HepG2 (cell line): Measurements from ENCODE around the gene FAM131C. TPM values are rescaled to one million over a fixed set of nuclear protein-coding genes. Genes with fewer than 3 reads are reported as not detected.

Experiments
- E2F1 ChIP-seq: sonication (generic); formaldehyde crosslinking; IDR thresholded peaks from 2 replicates; pipeline ENCODE4 v1.5.0; 2020; ENCODE audit warnings: missing genetic modification reagents
- GATAD2A ChIP-seq: IDR thresholded peaks from 2 replicates; pipeline ENCODE4 v1.6.1; 2016
- GRHL1 ChIP-seq: sonication (generic); formaldehyde crosslinking; conservative IDR thresholded peaks from 2 replicates; pipeline ENCODE4 v1.8.0; 2022; ENCODE audit warnings: missing genetic modification reagents
- HCFC1 ChIP-seq: fragments of 150-350 bp; IDR thresholded peaks from 2 replicates; pipeline ENCODE4 v1.6.1; 2014; ENCODE audit warnings: low read depth, low read length
- KMT2B ChIP-seq: IDR thresholded peaks from 2 replicates; pipeline ENCODE4 v1.6.1; 2016; ENCODE audit warnings: missing genetic modification reagents, missing compliant biosample characterization
- NR2F1 ChIP-seq, 2 experiments: fragments of 450-650 bp in 1 of 2; formaldehyde crosslinking in 1 of 2; IDR thresholded peaks; 2 replicates each; pipeline versions ENCODE4 v1.5.0 to v1.6.1; 2016 to 2020; ENCODE audit warnings: mild to moderate bottlenecking in 1 of 2, missing compliant biosample characterization in 1 of 2, missing genetic modification reagents in 1 of 2, moderate library complexity in 1 of 2
- RXRB ChIP-seq: IDR thresholded peaks from 2 replicates; pipeline ENCODE4 v1.6.1; 2016; ENCODE audit warnings: borderline replicate concordance, missing genetic modification reagents, missing compliant biosample characterization
- SNAPC4 ChIP-seq: sonication (generic); formaldehyde crosslinking; IDR thresholded peaks from 2 replicates; pipeline ENCODE4 v1.4.0; 2020; ENCODE audit warnings: mild to moderate bottlenecking, missing genetic modification reagents
- TEAD3 ChIP-seq: optimal IDR thresholded peaks from 2 replicates; pipeline ENCODE3; 2016; ENCODE audit warnings: borderline replicate concordance
- ZBTB3 ChIP-seq: sonication (generic); formaldehyde crosslinking; IDR thresholded peaks from 2 replicates; pipeline ENCODE4 v1.4.0; 2020; ENCODE audit warnings: low read depth, mild to moderate bottlenecking, moderate library complexity, missing genetic modification reagents, borderline replicate concordance
- ZNF780A ChIP-seq: sonication (generic); formaldehyde crosslinking; IDR thresholded peaks from 2 replicates; pipeline ENCODE4 v1.8.0; 2022; ENCODE audit warnings: mild to moderate bottlenecking, missing genetic modification reagents, moderate library complexity
- polyA plus RNA-seq, 8 experiments: library from polyadenylated mRNA; depleted of rRNA in 3 of 8; stranded (reverse) in 7 of 8; unstranded in 1 of 8; fragments of >200 nt; fragmentation: Illumina TruSeq in 4 of 8; extraction: Trizol in 4 of 8; gene quantifications; 2 replicates each; pipeline versions ENCODE4 v1.2.1 to v1.2.3, GENCODE V29; 2011 to 2016; ENCODE audit warnings: low read depth in 4 of 8, missing spikeins in 1 of 8, mixed read lengths in 1 of 8; ENCODE audit not compliant: insufficient read depth in 1 of 8
- total RNA-seq, 5 experiments: library from RNA; depleted of rRNA; stranded (reverse); fragments of >200 nt; fragmentation: Illumina TruSeq; extraction: Trizol; gene quantifications; 2 replicates each; pipeline ENCODE4 v1.2.3, GENCODE V29; 2016; ENCODE audit warnings: low read depth in 1 of 5
- TF ChIP-seq, protein P1 (sequence below): sonication (generic); formaldehyde crosslinking; IDR thresholded peaks from 2 replicates; pipeline ENCODE4 v1.4.0; 2020; ENCODE audit warnings: missing genetic modification reagents
- TF ChIP-seq, protein P2 (sequence below): sonication (generic); formaldehyde crosslinking; IDR thresholded peaks from 2 replicates; pipeline ENCODE4 v1.5.0; 2020; ENCODE audit warnings: mild to moderate bottlenecking, missing genetic modification reagents
- TF ChIP-seq, protein P3 (sequence below): sonication (generic); formaldehyde crosslinking; IDR thresholded peaks from 2 replicates; pipeline ENCODE4 v1.5.1; 2020; ENCODE audit warnings: mild to moderate bottlenecking, moderate library complexity, missing genetic modification reagents

FAM131C gene
- total and polyA plus RNA-seq, 2 of the 13 experiments (the other 11 are each of a cell fraction or from before 2014, with no cell fraction given), result 0.07 TPM; not detected in 1

GRCh38 chr1:16067127-16067768, 6.2 kb downstream of the FAM131C start (continued):
- TF ChIP-seq, protein P1, sequence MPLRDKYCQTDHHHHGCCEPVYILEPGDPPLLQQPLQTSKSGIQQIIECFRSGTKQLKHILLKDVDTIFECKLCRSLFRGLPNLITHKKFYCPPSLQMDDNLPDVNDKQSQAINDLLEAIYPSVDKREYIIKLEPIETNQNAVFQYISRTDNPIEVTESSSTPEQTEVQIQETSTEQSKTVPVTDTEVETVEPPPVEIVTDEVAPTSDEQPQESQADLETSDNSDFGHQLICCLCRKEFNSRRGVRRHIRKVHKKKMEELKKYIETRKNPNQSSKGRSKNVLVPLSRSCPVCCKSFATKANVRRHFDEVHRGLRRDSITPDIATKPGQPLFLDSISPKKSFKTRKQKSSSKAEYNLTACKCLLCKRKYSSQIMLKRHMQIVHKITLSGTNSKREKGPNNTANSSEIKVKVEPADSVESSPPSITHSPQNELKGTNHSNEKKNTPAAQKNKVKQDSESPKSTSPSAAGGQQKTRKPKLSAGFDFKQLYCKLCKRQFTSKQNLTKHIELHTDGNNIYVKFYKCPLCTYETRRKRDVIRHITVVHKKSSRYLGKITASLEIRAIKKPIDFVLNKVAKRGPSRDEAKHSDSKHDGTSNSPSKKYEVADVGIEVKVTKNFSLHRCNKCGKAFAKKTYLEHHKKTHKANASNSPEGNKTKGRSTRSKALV, result no peak
- TF ChIP-seq RXRB (CRISPR knock-in tag), result no peak
- TF ChIP-seq, protein P2, sequence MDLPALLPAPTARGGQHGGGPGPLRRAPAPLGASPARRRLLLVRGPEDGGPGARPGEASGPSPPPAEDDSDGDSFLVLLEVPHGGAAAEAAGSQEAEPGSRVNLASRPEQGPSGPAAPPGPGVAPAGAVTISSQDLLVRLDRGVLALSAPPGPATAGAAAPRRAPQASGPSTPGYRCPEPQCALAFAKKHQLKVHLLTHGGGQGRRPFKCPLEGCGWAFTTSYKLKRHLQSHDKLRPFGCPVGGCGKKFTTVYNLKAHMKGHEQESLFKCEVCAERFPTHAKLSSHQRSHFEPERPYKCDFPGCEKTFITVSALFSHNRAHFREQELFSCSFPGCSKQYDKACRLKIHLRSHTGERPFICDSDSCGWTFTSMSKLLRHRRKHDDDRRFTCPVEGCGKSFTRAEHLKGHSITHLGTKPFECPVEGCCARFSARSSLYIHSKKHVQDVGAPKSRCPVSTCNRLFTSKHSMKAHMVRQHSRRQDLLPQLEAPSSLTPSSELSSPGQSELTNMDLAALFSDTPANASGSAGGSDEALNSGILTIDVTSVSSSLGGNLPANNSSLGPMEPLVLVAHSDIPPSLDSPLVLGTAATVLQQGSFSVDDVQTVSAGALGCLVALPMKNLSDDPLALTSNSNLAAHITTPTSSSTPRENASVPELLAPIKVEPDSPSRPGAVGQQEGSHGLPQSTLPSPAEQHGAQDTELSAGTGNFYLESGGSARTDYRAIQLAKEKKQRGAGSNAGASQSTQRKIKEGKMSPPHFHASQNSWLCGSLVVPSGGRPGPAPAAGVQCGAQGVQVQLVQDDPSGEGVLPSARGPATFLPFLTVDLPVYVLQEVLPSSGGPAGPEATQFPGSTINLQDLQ, result no peak
- no peak for TF ChIP-seq KMT2B (CRISPR knock-in tag)
- no peak for TF ChIP-seq SNAPC4 (CRISPR knock-in tag)
- TF ChIP-seq ZBTB3 (CRISPR knock-in tag), result no peak
- TF ChIP-seq NR2F1 (CRISPR knock-in tag; IDR thresholded peaks at IDR 0.05), result 0 out of 4 replicates have a peak, but pooled peaks of 1 of the 2 experiments have one; percentile 22
- no peak for TF ChIP-seq GATAD2A
- TF ChIP-seq GRHL1 (CRISPR knock-in tag), result no peak
- TF ChIP-seq HCFC1, result no peak
- no peak for TF ChIP-seq E2F1
- TF ChIP-seq, protein P3, sequence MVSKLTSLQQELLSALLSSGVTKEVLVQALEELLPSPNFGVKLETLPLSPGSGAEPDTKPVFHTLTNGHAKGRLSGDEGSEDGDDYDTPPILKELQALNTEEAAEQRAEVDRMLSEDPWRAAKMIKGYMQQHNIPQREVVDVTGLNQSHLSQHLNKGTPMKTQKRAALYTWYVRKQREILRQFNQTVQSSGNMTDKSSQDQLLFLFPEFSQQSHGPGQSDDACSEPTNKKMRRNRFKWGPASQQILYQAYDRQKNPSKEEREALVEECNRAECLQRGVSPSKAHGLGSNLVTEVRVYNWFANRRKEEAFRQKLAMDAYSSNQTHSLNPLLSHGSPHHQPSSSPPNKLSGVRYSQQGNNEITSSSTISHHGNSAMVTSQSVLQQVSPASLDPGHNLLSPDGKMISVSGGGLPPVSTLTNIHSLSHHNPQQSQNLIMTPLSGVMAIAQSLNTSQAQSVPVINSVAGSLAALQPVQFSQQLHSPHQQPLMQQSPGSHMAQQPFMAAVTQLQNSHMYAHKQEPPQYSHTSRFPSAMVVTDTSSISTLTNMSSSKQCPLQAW (CRISPR knock-in tag), result 0 out of 2 replicates have a peak, but pooled peaks have one; percentile 35
- no peak for TF ChIP-seq ZNF780A
- TF ChIP-seq TEAD3 (CRISPR knock-in tag), result peak; percentile 13
